NCI-H524 (cell line): ENCODE data around the gene HRG.
"Not testable (repeated sequence)": the region's sequence is repeated elsewhere in the genome, so short reads cannot be mapped to it uniquely, and the experiment has no call there.

ENCODE experiments used
- DNase-seq, 2 experiments: peaks; one replicate each; lab custom pipeline; 2025; lab: John Stamatoyannopoulos, UW

HRG gene, protein sequence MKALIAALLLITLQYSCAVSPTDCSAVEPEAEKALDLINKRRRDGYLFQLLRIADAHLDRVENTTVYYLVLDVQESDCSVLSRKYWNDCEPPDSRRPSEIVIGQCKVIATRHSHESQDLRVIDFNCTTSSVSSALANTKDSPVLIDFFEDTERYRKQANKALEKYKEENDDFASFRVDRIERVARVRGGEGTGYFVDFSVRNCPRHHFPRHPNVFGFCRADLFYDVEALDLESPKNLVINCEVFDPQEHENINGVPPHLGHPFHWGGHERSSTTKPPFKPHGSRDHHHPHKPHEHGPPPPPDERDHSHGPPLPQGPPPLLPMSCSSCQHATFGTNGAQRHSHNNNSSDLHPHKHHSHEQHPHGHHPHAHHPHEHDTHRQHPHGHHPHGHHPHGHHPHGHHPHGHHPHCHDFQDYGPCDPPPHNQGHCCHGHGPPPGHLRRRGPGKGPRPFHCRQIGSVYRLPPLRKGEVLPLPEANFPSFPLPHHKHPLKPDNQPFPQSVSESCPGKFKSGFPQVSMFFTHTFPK

DNA sequence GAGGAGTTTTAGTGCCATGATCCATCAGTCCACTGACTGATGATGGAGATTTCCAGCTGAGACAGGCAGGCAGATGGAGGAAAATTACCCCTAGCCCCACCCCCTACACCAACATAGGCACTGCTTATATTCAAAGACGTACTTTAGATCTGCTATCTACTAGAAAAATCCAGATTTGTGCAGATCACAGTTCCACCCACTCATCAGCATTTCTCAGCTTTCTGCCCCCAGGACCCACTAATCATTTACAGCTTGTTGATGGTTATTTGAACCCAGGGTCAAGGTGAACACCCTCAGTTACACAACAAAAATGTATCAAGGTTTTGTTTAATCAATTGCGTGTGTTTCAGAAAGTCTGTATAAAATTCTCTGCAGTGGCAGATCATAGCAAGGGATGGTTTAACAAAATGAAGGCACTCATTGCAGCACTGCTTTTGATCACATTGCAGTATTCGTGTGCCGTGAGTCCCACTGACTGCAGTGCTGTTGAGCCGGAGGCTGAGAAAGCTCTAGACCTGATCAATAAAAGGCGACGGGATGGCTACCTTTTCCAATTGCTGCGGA is at the start of gene HRG:
HRG (plus strand) TSS at position 390 of the 564 bp plus-strand sequence; CDS start at position 408, 18 bp downstream.
- no peak for DNase-seq

DNA sequence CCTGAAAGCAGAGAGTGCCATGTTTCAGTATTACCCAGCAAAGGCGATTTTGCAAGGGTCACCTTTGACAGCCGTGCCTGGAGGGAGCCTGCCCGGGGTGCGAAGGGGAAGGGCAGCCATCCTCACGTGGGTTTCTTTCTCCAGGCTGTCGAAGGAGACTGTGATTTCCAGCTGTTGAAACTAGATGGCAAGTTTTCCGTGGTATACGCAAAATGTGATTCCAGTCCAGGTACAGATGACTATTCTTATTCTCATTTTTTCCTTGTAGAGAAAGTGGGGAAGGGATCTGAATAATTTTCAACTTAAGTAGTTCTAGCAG is 49.6 kb upstream of the HRG start:
- DNase-seq: no peak

DNA sequence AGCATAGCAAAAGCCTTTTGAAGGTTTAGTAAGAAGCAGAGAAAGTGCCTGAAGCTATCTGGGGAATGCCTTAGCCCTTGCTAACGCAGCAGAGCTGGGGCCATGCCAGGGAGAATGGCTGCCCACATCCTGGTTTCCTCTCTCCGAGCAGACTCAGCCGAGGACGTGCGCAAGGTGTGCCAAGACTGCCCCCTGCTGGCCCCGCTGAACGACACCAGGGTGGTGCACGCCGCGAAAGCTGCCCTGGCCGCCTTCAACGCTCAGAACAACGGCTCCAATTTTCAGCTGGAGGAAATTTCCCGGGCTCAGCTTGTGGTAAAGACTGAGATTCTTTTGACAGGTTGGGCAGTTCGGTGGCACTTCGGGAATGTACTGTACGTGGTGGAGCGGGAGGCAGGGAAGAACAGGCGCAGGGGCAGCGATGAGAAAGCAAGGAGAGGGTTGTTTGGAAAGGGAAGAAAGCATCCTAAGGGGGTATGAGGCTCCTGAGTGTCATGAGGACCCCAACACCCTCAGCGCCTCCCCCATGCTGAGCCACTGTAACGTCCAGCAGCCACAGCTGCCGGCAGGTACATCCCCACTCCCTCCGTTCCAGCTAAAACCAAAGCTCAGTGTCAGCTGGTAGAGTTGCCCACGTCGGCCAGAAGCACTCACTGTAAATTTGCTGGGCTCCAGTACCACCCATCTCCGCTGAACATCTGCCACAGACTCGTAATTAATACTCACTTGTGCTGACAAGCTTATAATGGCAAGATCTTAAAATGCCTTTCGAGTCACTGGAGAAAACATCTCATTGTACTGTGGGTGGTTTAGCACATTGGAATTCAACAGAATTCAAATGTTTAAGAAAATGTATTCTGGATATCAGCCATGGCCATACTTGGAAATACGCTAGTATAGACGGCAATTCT is 48.5 kb upstream of the HRG start:
- DNase-seq: peak; percentile 77 to 97

DNA sequence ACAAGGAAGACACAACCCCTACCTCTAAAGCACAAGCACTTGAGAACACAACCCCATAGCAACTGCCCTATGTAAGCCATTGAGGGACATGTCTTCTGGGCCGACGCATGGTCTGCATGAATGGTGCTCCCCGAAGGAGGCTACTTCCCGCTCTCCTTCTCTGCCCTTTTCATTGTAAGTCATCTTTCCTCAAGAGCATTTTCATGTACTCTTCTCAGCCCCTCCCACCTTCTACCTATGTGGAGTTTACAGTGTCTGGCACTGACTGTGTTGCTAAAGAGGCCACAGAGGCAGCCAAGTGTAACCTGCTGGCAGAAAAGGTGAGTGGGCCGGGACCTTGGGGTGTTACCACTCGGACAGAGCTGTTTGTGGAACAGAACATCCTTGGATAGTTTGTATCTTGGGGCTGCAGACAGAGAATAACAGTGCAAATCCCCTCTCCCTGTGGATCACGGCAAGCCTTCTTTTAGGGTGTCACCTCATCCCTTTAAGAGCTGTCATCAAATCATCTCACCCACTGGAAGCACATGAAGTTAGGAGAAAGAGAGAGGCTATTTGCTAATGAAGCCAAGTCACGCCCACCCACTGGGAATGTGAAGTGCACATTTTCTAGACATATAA is 47.4 kb upstream of the HRG start:
- no peak for DNase-seq

DNA sequence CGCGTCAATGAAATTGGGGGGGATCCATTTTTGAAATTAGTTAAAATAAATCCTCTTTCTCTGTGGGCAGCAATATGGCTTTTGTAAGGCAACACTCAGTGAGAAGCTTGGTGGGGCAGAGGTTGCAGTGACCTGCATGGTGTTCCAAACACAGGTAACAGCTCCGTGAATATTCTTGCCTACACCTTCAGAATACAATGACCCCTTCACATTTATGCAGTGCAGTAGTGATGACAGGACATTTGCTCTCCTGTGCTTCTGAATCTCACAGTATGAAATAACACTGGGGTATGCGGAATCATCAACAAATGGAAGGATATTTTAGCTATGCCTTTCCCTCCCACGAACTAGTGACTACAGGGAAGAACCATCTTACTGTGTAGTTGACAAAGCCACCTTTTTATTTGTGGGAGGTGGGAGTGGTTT is 46.0 kb upstream of the HRG start:
- no peak for DNase-seq

DNA sequence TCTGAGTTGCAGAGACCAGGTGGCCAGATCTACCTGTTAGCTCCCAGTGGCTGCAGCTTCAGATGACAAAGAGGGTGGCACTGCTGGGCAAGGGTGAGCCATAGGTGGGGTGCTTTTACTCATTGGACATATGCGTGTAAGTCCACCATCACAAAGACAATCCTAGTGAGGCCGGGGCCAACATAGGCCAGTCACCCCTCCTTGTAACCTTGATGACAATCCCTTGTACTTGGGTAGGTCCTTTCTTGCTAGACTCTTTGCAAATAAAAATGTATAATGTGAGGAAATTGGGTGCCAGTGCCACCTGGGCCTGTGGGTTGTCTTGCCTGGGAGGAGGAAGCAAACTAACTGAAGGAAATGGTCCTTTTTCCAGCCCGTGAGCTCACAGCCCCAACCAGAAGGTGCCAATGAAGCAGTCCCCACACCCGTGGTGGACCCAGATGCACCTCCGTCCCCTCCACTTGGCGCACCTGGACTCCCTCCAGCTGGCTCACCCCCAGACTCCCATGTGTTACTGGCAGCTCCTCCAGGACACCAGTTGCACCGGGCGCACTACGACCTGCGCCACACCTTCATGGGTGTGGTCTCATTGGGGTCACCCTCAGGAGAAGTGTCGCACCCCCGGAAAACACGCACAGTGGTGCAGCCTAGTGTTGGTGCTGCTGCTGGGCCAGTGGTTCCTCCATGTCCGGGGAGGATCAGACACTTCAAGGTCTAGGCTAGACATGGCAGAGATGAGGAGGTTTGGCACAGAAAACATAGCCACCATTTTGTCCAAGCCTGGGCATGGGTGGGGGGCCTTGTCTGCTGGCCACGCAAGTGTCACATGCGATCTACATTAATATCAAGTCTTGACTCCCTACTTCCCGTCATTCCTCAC is 45.4 kb upstream of the HRG start:
- no peak for DNase-seq

DNA sequence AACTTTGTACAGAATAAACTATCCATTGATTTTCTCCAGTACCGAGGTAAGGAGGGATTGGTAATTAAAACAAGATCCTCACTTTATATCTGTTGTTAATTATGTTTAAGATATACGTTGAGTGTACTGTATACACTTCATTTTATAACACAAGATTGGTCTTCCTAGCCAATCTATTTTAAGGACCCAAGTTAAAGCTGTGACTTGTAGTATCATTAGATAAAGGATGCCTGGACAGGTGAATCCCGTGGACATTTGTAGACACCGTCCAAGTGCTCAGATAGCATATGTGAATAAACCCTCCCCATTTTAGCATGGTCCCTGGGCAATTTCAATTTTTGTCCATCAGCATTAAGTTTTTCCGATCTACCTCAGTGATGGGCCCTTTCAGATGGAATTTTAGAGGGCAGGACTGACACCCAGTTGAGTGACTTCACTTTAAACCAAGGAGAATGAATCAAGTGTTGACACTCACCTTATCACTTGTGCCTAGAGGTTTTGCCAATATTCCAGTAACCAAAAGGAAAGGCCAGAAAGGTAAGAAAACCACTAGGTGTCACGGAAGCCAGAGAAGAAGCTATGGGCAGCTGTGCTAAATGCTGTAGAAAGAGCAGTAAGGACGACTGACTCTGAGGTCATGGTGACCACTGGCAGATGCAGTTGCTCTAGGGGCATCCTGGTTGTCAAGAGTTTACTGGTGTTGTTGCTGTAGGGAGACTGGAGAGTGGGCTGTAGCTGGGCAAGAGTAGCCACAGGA is 43.7 kb upstream of the HRG start:
- no peak for DNase-seq

DNA sequence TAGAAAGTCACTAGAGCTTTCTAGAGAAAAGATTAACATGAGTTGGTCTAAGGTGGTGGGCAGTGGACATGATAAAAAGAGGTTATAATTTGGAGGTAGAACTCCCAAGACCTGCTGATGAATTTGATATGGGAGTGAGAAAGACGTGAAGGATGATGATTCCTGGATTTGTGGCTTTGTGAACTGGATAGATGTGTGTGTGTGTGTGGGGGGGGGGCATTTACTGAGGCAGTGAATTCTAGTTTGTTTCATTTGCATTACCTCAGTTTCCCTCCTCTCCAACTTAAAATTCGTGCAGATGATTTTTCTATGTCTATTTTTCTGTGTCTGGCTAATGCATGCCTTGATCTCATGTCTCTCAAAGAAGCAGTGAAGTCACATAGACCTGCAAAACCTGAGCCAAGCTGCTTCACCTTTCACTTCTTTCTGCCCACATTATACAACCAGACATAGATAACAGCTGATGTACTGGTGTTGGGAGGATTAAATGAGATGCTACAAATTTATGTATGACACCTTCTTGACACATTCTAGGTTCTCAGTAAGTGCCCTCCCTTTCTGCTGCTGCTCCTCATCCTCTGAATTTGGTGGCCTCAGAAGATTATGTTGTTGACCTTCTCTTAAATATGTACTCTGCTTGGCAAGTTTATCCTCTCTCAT is 43.0 kb upstream of the HRG start:
- no peak for DNase-seq

DNA sequence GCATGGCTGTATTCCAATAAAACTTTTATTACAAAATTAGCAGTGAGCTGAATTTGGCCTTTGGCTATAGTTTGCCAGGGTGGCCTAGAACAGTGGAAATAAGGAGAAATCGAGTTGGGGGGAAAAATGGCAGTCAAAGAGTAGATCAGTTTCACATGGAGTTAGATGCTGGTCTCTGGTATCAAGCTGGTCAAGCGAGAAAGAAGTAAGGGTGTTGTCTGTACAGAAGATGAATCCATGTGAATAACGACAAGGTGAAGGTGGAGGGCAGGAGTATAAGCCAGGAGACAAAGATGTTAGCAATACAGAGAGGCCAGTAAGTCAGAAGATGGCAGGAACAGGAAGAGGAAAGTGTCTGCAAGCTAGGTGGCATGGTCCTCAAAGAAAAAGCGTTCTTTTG is 41.2 kb upstream of the HRG start:
- no peak for DNase-seq

DNA sequence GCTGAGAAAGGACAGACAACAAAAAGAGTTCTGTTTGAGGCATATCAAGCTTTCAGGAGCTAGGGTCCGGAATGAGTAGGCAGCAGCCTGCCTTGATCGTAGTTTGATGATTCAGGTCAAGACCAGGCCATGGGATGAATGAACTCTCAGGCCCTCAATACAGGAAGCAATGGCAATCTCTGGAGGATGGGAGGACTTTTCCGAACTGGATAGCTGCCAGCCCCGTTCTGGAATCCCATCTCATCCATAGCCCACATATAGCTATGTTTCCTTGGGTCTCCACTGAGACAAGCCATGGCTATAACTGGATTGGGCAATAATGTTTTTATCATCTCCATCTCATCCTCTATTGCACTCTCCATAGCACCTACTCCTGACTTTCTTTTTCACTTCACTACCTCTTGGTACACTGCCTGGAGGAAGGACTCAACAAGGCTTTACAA is 40.2 kb upstream of the HRG start:
- no peak for DNase-seq

DNA sequence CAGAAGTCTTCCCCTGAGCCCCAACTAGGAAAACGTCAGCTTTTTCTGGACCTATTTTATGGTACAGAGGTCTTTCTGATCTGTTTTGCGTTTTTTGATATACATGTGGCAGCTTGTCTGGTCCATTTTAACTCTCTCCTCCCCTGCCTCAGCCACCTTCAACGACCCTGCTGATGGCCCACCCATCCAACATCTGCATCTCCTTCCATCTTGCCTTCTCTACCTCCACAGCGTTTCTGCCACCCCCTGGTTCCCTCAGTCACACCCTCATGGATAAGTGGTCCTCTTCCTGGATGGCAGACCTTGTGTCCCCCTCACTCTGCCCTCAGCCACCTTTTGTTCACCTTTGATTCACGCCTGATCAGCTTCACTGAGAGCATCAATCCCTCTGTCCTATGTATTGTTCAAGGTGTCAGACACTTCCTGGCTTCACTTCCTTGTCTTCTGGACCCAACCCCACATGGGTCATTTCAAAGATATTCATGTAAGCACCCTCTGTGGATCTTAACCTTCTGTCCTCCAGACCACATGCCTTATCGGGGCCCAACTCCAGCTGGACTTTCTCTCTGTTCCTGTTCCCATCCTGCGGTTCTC is 39.5 kb upstream of the HRG start:
- no peak for DNase-seq

DNA sequence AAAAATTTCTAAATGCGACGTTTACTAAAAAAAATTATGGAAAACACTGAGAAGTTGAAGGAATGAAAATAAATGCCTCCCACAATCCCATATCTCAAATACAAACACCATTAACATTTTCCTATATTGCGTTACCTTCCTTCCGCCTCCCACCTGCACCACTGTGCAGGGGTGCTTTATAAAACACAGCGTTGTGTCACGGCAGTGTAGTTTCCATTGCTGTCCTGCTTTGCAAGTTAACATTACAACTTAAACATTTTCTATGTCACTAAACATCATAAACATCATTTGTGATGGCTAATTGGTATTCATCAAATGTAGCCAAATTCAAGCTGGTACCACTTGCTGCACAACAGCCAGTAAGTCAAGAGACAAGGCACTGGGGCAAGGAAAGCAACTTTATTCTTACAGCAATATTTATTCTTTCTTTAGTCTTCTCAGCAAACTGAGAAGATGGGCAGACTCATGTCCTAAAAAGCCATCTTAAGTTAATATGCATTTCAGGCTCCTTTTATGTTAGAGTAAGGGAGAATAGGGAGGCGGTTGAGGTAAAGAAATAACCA is 37.9 kb upstream of the HRG start:
- DNase-seq: no peak

DNA sequence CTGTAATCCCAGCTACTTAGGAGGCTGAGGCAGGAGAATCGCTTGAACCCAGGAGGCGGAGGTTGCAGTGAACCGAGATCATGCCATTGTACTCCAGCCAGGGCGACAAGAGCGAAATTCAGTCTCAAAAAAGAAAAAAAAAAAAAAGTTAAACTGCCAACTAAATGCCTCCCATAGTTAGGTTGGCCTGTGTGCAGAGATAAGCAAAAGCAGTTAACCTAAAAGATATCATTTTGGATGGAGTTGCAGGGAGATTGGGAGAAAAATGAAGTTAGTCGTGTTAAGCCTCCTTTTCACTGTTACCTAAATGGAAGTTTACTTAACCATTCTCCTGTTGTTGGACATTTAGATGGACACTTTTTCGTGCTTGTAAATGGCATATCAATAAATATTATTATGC is 37.1 kb upstream of the HRG start:
- DNase-seq: no peak

DNA sequence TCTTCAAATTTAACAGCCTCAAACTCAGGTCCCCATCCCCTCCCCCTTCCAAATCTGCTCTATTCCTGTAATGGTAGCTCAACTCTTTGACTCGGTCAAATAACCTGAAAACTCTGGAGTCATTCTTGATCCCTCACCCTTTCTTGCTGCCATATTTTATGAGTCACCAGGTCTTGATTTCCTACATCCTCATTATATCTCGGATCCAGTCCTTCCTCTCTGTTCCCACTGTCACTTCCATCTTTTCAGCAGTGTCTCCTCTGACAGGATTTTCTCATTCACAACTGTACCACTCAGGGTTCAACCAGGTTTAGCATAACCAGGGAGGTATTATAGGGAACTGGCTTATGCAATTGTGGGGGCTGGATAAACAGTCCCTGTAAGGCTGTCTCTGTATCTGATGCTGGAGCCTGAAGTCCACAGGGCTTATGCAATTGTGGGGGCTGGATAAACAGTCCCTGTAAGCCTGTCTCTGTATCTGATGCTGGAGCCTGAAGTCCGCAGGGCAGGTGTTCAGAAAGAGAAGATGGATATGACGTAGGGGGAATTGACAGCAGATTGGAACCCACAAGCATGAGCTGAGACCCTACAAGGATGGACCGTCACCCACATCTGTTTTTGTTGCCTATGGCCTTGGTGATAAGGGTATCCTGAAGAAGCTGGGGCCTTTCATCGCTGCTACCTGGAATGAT is 34.7 kb upstream of the HRG start:
- no peak for DNase-seq

DNA sequence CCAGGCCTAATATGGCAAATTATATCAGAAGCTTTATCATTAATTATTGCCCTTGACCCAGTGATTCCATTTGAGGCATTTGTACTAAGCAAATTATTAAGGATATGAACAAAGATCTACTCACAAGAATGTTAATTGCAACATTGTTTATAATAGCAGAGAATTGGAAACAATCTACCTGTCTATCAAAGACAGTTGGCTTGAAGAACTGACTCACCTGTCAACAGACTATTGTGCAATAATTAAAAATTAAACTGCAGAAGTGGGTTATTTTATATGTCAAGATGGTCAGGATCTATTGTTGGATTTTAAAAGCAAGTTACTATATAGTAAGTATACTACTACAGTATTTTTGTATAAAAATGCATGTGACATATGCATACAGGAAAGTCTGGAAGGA is 32.3 kb upstream of the HRG start:
- DNase-seq: no peak

DNA sequence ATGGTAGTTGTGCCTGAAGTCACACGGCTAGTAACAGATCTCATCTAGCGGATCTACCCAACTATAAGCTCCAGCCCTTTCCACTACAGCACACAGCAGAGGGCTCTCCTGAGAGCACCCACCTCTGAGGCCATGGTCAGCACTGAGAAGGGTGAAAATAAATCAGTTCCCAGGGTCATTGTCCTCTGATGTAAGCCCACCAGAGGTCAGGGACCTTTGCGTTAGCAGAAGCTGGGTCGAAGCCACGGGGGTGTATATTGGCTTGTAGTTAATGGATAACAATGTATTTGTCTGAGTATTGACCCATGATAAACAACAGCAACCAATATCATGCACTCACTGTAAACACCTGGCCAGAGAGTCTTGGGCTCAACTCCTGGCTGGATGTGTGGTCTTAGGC is 31.6 kb upstream of the HRG start:
- DNase-seq: not testable (repeated sequence)

DNA sequence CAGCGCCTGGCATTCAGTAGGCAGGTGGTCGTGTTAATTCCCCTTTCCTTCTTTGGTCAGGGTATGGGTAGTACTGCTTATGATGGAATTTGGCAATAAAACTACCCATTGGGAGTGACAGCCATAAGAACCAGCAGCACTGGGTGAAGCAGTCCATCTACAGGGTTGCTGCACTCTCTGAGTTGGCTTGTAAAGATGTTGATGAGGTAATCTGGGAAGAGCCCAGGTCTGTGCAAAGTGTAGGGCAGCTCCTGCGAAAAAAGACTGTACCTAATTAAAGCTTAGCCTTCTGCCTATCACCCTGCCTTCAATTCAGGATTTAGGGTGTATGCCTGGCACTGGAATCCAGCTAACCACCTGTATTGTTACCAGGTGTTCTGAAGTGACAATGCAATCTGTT is 30.3 kb upstream of the HRG start:
- no peak for DNase-seq

DNA sequence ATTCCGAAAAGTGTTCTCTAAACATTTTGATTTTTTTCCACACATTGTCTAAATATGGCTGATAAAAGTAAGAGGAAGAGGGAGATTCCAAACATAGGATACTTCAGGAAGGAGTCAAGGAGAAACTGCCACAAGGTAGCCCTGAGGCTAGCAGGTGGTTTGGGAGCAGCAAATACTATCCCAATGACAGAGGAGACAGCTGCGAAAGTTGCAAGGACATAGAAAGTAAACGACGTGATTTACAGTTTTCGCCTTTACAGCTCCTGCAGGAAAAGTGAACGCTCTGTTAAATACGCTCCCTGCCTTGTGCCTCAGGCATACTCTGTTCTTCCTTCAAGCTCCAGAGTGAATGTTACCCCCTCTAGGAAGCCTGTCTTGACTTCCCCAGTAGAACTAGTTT is 29.3 kb upstream of the HRG start:
- DNase-seq: no peak

DNA sequence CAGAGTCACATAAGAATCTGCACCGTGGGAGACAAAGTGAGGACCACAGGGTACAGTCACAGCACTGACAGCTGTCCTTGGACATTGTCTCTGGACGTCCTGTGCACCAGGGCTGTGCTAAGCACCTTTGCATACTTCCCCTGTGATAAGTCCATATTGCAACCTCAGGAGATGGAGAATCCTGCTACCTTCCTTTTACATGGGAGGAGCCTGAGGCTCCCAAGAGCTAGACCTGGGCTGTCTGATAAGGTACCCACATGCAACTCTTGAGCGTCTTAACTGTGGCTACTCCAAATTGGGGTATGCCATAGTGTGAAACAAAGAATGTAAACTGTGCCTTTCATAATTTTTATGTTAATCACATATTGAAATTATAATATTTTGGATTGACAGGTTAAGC is 28.1 kb upstream of the HRG start:
- DNase-seq: no peak
